ENCODE results near the gene KIF25.
"Not testable (repeated sequence)": the region's sequence is repeated elsewhere in the genome, so short reads cannot be mapped to it uniquely, and the experiment has no call there.

KIF25 gene

GRCh38 chr6:167996424-167997199 is 859 bp upstream of the KIF25 start:
- DNase-seq: no peak

- no peak for DNase-seq
Measured at GRCh38 chr6:167998215-167998614, 744 bp downstream of the KIF25 start.

DNA sequence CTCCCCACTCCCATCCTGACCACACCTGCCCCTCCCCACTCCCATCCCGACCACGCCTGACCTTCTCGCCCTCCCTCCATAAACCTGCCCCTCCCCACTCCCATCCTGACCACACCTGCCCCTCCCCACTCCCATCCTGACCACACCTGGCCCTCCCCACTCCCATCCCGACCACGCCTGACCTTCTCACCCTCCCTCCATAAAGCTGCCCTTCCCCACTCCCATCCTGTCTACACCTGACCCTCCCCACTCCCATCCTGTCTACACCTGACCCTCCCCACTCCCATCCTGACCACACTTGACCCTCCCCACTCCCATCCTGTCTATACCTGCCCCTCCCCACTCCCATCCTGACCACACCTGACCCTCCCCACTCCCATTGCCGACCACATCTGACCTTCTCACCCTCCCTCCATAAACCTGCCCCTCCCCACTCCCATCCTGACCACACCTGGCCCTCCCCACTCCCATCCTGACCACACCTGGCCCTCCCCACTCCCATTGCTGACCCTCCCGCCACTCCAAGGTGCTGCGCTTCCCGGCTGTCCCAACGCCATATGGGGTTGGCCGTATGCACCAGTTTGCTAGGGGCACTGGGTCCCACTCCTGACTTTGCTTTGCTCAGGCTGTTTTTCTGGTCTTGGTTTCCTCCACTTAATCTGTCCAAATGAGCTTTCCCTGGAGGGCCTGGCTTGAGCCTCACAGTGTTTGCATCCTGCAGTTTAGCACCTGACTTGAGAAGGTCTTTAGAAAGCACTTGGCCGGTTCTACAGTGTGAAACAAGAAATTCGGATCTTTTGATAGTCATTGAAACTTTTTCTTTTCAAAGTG is 2.9 kb downstream of the KIF25 start:
- DNase-seq: no peak

DNA sequence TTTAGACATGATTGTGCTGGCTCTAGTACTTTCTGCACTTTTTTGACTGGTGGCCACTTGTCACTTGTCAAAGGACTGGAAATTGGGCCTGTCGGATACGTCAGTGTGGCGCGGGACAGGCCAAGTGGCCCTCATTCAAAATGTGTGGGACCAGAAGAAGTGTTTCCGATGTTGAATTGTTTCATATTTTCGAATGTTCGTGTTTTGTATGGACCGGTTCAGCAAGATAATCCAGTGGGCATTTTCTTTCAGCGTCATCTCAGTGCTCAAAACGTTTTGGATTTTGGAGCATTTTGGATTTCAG is 3.5 kb downstream of the KIF25 start:
- DNase-seq: no peak

DNA sequence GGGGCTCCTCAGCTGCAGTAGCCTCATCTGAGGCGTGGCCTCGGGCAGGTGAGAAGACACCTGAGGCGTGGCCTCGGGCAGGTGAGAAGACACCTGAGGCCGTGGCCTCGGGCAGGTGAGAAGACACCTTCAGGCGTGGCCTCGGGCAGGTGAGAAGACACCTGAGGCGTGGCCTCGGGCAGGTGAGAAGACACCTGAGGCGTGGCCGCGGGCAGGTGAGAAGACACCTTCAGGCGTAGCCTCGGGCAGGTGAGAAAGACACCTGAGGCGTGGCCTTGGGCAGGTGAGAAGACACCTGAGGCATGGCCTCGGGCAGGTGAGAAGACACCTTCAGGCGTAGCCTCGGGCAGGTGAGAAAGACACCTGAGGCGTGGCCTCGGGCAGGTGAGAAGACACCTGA is 4.0 kb downstream of the KIF25 start:
- DNase-seq: not testable (repeated sequence)

DNA sequence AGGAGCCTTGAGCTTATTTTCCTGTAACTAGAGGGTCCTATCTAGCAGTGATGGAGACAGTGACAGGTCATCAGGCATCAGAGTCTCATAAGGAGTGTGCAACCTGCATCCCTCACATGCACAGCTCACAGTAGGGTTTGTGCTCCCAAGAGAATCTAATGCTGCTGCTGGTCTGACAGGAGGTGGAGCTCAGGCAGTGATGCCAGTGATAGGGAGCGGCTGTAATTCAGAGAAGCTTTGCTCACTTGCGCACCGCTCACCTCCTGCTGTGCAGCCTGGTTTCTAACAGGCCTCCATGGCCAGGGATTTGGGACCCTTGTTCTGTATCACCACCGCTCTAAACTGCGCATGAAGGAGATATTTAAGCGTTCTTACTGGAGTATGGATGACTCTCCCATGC is 5.3 kb downstream of the KIF25 start:
- DNase-seq: no peak

- DNase-seq: no peak
Measured at GRCh38 chr6:168004023-168004422, 6.6 kb downstream of the KIF25 start.

- no peak for DNase-seq
Measured at GRCh38 chr6:168004945-168005344, 7.5 kb downstream of the KIF25 start.

DNA sequence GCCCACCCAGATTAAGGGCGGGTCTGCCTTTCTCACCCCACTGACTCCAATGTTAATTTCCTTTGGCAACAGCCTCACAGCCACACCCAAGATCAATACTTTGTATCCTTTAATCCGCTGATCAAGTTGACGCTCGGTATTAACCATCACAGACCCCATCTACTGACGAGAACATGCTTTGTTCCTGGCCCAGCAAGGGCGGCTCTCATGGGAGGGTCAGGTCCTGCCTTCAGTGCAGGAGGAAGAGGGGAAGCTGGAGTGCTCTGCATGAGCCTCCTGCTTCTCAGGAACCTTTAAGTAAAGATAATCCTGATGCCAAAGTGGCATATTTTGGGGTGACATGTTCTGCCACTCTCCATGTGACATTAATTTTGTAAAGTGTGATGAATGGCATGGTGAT is 8.3 kb downstream of the KIF25 start:
- no peak for DNase-seq

GRCh38 chr6:168007592-168008338 is 10.3 kb downstream of the KIF25 start:
- no peak for DNase-seq

GRCh38 chr6:168009331-168009730 is 11.9 kb downstream of the KIF25 start:
- DNase-seq: no peak

DNA sequence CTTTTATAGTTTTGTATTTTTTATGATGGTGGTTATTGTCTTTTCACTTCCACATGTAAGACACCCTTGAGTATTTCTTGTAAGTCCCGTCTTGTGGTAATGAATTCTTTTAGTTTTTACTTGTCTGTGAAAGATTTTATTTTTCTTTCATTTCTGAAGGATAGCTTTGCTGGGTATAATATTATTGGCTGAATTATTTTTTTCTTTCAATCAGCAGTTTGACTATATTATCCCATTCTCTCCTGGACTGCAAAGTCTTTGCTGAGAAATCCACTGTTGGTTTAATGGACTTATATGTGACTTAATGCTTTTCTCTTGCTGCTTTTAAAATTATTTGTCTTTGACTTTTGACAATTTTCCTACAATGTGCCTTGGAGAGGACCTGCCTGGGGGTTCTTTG is 13.8 kb downstream of the KIF25 start:
- DNase-seq: no peak

GRCh38 chr6:168012431-168013249 is 15.2 kb downstream of the KIF25 start:
- no peak for DNase-seq

GRCh38 chr6:168013250-168013915 is 15.9 kb downstream of the KIF25 start:
- no peak for DNase-seq

- DNase-seq: no peak
Measured at GRCh38 chr6:168014428-168014827, 17.0 kb downstream of the KIF25 start.

DNA sequence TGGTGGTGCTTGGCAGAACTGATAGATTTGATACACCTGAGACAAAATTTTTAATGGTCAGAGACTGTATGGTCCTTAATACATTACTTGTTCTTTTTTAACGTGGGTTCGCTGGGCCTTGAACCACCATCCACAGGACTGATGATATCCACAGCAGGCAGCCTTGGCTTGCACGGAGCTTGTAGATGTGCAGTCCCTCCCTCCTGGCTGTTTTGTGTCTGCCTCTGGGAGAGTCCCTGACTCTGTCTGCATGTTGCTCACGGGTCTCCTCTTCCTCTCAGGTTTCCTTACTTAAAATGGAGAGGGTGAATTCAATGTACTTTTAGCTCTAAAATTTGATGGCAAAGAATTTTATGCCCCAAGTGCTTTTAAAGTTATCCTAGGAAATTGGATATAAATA is 17.5 kb downstream of the KIF25 start:
- DNase-seq: no peak

DNA sequence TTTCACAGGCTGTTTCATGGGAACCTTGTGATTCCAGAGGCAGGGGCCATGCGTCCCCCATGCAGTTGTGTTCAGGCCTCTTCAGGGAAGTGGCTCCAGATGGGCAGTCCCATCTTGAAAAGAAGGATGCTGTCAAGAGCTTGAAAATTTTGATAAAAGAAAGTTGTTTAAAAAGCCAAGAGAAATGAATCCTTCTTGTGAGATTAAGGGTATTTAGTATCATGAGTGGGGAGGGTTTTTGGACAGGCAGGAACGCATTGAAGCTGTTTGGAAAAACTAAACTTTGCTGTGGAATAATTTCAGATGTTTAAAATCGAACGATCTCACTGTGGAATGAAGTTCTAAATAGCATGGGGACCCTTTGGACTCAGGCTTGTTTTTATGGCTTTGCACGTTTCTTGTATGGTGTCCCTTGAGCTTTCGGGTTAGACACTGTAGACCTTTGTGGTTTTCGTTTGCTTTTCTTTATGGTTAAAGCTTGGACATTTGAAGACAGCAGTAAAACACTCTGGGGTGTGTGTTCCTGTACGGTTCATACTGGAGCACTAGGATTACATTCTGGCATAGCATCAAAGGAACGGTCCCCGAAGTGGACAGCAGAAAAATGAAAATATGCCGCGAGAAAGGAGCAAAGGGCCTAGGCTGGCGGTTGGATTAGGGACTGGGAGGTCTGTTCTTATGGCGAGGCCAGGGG is 18.2 kb downstream of the KIF25 start:
- DNase-seq: peak; percentile 59

GRCh38 chr6:168016176-168016620 is 18.7 kb downstream of the KIF25 start:
- DNase-seq: no peak

DNA sequence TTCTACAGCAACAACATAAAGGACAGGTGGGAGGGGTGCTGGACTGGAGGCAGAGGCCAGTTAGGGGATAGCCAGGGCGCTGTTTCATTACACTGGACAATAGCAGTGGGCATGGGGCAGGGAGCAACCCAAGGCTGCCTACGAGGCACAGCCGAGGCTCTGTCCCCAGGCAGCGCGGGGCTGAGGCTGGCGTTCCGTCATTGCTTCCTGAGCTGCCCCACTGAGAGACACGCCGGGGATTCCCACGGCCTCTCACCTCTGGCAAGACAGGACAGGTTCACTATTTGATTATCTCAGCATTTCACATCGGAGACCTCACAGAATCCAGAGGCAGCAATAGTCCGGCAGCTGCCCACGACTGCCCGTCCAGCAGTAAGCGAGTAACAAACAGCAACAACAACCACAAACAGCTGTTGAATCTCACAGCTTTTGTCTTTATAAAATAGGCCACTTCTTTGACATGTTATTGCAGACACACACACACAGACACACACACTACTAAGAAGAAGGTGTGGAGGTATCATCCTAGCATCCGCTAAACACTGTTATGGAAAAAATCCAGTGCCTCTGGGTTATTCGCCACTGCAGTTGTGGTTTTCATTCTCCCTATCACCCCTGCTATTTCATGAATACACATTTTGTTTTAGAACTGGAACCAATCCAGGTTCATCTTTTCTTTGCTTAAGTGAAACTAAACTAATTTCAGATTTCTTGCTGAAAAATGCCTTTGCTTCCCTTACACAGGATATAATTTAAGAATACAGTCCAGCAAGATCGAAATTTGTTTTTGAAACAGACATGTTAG is 19.5 kb downstream of the KIF25 start:
- no peak for DNase-seq

GRCh38 chr6:168017629-168018028 is 20.2 kb downstream of the KIF25 start:
- no peak for DNase-seq

DNA sequence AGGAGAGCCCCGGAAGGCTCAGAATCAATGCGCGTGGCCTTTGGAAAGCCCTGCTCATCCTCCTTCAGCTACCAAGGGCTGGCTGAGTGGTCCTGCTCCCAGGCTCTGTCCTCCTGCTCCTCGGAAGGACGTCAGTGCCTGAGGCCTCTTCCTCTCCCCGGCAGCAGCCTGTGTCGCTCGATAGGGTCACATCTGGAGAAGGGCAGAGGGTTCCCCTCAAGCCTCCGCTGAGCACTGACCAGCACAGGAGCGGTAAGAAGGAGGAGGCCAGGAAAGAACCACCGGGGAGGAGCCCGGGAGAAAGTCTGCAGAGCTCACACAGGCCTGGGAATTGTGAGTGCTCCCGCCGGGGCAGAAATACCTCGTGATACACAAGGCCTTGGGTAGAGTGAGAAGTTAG is 21.2 kb downstream of the KIF25 start:
- no peak for DNase-seq
